Measurements from ENCODE around the gene PTPA.
"Not testable (repeated sequence)": the region's sequence is repeated elsewhere in the genome, so short reads cannot be mapped to it uniquely, and the experiment has no call there.

Gene PTPA

GRCh38 chr9:129109952-129110739, 1.1 kb upstream of the PTPA start:
- FAIRE-seq, result no peak

GRCh38 chr9:129111528-129112151, 425 bp downstream of the PTPA start:
- no peak for FAIRE-seq

GRCh38 chr9:129112526-129112925, 1.3 kb downstream of the PTPA start:
- not testable (repeated sequence) for FAIRE-seq

GRCh38 chr9:129113645-129114304, 2.6 kb downstream of the PTPA start:
- FAIRE-seq, result no peak

- FAIRE-seq, result no peak
Observed at GRCh38 chr9:129118799-129119198, 7.6 kb downstream of the PTPA start.

- FAIRE-seq, result no peak
Observed at GRCh38 chr9:129121483-129121882, 10.3 kb downstream of the PTPA start.

GRCh38 chr9:129122133-129122532, 10.9 kb downstream of the PTPA start:
- FAIRE-seq, result no peak

- not testable (repeated sequence) for FAIRE-seq
Observed at GRCh38 chr9:129122976-129123375, 11.8 kb downstream of the PTPA start.

- FAIRE-seq, result no peak
Observed at GRCh38 chr9:129124506-129125069, 13.4 kb downstream of the PTPA start.

GRCh38 chr9:129125478-129125877, 14.3 kb downstream of the PTPA start:
- FAIRE-seq, result no peak

GRCh38 chr9:129126749-129127618, 15.8 kb downstream of the PTPA start:
- no peak for FAIRE-seq

GRCh38 chr9:129128689-129129088, 17.5 kb downstream of the PTPA start:
- FAIRE-seq, result no peak

GRCh38 chr9:129130271-129130670, 19.1 kb downstream of the PTPA start:
- not testable (repeated sequence) for FAIRE-seq

- no peak for FAIRE-seq
Observed at GRCh38 chr9:129130791-129131190, 19.6 kb downstream of the PTPA start.

- FAIRE-seq, result no peak
Observed at GRCh38 chr9:129131300-129132145, 20.3 kb downstream of the PTPA start.

GRCh38 chr9:129133082-129133481, 21.9 kb downstream of the PTPA start:
- no peak for FAIRE-seq

- FAIRE-seq, result no peak
Observed at GRCh38 chr9:129135476-129135875, 24.3 kb downstream of the PTPA start.

- no peak for FAIRE-seq
Observed at GRCh38 chr9:129136446-129137035, 25.3 kb downstream of the PTPA start.

- FAIRE-seq, result no peak
Observed at GRCh38 chr9:129137292-129138143, 26.3 kb downstream of the PTPA start.

GRCh38 chr9:129138144-129138462, 26.9 kb downstream of the PTPA start:
- FAIRE-seq, result no peak

Measured in TTC549 (cell line).